GM18505 (cell line): Measurements from ENCODE around the gene SLC25A38.

Experiments used
- ATAC-seq: cut with Tn5 transposase; IDR thresholded peaks from one replicate; pipeline ENCODE4 v1.9.1; 2021; ENCODE audit not compliant: unreplicated experiment
- POLR2A ChIP-seq: IDR thresholded peaks from 4 replicates; pipeline ENCODE4 v1.6.1; 2011; ENCODE audit warnings: borderline replicate concordance; ENCODE audit not compliant: insufficient read depth, insufficient read length; ENCODE audit errors: extremely low read depth

SLC25A38 gene

GRCh38 chr3:39423436-39423970 is 40.3 kb downstream of the SLC25A38 start:
- TF ChIP-seq POLR2A = no peak
- ATAC-seq = no peak

- ATAC-seq = no peak
- no peak for TF ChIP-seq POLR2A
Measured at GRCh38 chr3:39426312-39426711, 43.1 kb downstream of the SLC25A38 start.

- ATAC-seq = no peak
- no peak for TF ChIP-seq POLR2A
Measured at GRCh38 chr3:39427506-39427905, 44.3 kb downstream of the SLC25A38 start.

- no peak for TF ChIP-seq POLR2A
- no peak for ATAC-seq
Measured at GRCh38 chr3:39428745-39429201, 45.6 kb downstream of the SLC25A38 start.

GRCh38 chr3:39429466-39429865 is 46.3 kb downstream of the SLC25A38 start:
- no peak for TF ChIP-seq POLR2A
- ATAC-seq = no peak

- TF ChIP-seq POLR2A = no peak
- ATAC-seq = no peak
Measured at GRCh38 chr3:39432342-39432741, 49.2 kb downstream of the SLC25A38 start.

GRCh38 chr3:39433642-39434041 is 50.5 kb downstream of the SLC25A38 start:
- no peak for ATAC-seq
- no peak for TF ChIP-seq POLR2A

- ATAC-seq = no peak
- no peak for TF ChIP-seq POLR2A
Measured at GRCh38 chr3:39434574-39434973, 51.4 kb downstream of the SLC25A38 start.

GRCh38 chr3:39435006-39435748 is 52.0 kb downstream of the SLC25A38 start:
- no peak for ATAC-seq
- TF ChIP-seq POLR2A = no peak

GRCh38 chr3:39438880-39439279 is 55.7 kb downstream of the SLC25A38 start:
- TF ChIP-seq POLR2A = no peak
- ATAC-seq = no peak

GRCh38 chr3:39440316-39440715 is 57.1 kb downstream of the SLC25A38 start:
- no peak for ATAC-seq
- no peak for TF ChIP-seq POLR2A

GRCh38 chr3:39443530-39443929 is 60.4 kb downstream of the SLC25A38 start:
- ATAC-seq = no peak

GRCh38 chr3:39445927-39446326 is 62.8 kb downstream of the SLC25A38 start:
- ATAC-seq = no peak
- TF ChIP-seq POLR2A = no peak

More at GRCh38 chr3:39443530-39443929, 60.4 kb downstream of the SLC25A38 start:
- TF ChIP-seq POLR2A = no peak

- no peak for ATAC-seq
- no peak for TF ChIP-seq POLR2A
Measured at GRCh38 chr3:39446444-39446843, 63.3 kb downstream of the SLC25A38 start.
